Limb (tissue), 2 donors: Measurements from ENCODE around the gene CXCL6.

Experiments
- DNase-seq, 2 donors: peaks; one replicate each; pipeline ENCODE4 v3.0.0-alpha.2; 2016; ENCODE audit errors: extremely low spot score in 2 of 2

CXCL6 gene

DNA sequence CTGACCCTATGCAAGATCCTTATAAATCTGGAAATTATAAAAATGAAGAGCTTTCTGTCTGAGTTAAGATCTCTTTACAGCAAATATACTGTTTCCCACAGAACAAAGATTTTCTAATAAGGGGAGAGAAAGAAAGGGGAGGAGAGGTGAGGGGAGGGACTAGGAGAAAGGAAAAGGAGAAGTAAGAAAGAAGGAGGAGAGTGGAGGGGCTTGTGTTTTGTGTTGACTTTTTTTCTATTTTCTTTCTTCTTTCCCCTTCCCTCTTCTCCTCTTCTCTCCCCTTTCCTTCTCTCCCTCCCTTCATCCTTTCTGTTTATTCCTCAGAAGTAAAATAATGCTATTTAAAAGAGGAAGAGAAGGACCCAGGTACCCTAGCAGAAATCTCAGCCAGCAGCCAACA is 6.2 kb downstream of the CXCL6 start:
- DNase-seq = no peak

DNA sequence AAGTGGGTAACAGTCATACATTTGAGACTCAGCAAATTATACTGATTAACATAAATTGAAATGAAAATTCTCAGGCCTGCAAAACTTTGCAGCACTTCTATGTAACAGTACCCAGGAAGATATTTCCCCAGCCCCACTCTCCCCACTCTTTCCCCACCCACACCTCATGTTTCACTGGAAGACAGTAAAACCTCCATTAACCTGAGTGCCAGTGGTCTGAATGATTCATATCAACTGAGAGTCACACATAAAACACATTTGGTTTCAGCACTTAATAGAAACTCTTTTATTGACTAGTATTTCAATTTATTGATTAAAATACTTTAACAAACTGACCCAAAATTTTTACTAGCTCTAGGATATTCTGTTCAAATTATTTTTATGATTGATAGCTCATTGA is 6.9 kb downstream of the CXCL6 start:
- DNase-seq = no peak

DNA sequence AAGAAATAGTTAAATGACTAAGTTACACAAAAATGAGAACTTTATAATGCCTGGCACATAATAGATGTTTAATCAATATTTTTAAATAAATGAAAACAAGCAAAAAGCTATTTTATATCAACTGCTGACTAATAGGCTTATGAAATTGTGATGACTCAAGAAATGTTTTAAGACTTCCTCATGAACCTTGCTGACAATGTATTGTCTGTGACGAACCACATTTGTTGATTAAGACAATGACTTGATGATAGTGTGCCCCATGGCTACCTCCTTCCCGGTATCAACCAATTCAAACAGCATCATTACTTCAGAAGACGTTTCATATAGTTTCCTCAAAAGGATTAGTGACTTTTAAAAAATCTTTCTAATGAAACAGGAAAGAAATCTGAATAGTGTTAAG is 7.9 kb downstream of the CXCL6 start:
- DNase-seq = no peak

DNA sequence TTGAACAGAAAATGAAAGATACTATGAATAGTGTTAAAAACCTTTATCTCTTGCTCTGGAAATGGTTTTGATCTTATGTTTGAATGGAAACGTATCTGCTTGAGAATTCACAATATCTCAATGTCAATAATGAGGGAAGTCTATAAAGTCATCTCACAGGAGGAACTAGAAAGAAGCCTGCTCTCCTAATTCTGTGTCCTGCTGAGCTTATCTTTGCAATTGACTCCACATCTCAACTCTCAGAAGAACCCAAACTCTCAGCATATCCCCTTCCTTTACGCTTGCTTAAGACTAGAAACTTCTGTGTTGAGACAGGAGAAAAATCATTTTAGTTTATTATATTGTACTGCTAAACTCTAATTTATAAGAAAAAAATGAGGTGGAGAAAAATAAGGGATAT is 8.3 kb downstream of the CXCL6 start:
- no peak for DNase-seq

DNA sequence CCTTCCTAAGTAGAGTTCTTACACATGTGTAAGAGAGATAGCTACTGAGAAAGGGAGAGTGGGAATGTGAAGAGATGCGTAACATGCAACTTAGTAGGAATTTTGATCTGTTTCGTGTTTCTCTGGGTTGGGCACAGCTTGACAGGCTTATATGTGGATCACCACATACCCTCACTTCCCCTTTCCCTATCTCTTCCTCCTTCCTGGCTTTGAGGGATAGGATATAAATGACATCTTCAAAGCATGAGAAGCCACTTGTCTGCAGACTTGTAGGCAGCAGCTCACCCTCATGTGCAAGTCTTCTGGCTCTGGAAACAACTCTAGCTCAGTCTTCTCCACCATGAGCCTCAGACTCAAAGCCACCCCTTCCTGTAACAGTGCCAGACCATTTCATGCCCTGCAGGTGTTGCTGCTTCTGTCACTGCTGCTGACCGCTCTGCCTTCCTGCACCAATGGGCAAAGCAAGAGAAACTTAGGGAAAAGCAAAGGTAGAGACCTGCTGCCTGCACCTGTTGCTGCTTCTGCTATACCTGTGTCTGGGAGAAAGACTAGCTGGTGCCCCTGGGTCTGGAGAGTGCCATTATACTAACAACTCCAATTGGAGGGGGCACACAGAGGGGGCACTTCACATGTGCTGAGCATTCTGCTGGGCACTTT is 11.2 kb downstream of the CXCL6 start:
- no peak for DNase-seq

DNA sequence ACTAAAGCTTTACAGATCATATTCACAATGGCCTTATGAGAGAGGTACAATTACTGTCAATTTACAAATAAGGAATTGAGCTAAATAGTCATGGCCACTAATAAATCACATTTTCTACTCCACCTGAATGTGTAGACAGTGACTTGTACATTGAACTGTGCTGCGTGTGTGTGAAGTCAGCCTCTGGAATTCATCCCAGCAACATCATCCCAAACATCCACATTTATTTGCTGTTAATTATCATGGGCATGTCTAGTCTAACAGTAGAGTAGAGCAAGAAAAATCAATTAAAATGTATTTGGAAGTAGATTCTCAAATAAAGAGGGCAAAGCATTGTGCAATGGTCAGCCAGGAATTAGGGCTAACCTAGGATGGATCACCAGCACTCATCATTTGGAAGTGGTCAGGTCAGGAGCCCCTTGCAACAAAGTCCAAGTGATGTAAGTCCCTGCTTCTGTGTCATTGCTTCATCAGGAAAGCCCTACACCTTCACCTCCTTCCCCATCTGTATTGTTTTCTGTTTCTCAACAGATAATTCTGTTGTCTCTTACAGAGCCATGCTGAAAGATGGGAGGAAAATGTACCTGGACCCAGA is 11.8 kb downstream of the CXCL6 start:
- no peak for DNase-seq

DNA sequence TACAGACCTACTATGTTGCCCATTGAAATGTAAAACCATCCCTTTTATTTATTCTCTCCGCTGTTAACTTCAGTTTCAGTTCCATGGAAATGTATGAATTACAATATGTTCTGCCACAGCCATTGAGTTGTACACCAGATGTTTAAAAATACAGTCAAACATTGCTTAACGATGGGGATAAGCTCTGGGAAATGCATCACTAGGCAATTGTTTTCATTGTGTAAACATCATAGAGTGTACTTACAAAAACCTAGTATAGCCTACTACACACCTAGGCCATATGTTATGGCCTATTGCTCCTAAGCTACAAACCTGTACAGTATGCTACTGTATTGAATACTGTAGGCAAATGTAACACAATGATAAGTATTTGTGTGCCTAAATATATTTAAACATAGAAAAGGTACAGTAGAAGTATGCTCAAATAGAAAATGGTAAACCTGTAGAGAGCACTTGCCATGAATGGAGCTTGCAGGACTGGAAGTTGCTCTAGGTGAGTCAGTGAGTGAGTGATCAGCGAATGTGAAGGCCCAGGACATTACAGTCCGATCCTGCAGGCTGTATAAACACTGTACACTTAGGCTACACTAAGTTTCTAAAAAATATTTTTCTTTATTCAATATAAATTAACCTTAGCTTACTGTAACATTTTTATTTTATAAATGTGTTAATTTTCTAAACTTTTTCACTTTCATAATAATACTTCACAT is 13.9 kb downstream of the CXCL6 start:
- DNase-seq = no peak

DNA sequence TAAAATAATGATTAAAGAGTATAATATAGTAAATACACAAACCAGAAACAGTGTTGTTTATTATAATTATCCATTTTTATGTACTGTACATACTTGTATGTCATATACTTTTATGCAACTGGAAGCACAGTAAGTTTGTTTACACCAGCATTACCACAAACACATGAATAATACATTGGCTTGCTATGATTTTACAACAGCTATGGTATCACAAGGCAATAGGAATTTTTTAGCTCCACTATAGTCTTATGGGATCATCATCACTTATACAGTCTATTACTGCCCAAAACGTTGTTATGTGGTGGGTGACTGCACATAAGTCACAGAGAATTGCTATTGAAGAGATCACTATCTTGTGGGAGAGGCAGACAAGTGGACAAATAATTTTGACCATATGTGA is 14.8 kb downstream of the CXCL6 start:
- no peak for DNase-seq

DNA sequence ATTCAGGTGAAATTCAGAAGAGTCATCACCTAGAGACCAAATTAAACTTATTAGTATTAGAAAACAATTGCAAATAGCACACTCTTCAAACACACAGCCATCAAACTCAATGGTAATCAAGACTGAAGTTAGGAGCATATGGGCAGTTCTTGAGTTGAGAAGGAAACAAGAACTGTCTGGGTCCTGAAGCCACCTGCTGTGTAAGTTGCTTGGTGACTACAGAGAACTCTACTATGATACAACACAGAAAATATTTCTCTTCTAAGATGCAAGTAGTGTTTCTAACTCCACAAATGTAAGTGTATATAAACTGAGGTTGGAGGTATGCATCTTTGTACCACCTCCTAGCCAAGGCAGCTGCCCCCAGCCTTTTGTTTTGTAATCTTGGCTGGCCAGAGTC is 16.3 kb downstream of the CXCL6 start:
- DNase-seq = no peak

DNA sequence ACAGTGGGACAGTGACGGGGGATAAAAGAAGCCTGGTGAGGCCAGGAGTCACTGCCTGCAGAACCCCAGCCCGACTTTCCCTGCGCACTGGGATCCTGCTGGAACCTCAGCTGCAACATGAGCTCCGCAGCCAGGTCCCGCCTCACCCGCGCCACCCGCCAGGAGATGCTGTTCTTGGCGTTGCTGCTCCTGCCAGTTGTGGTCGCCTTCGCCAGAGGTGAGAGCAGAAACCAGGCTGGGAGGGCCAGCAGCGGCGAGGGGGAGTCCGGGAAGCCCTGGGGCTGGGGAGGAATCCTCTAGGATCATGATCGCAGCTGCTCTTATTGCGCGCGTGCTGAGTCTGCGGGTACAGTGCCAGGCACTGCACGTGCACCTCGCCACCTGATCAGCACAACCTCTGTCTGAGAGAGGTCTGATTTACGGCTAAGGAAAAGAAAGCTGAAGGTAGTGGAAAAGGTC is 16.8 kb downstream of the CXCL6 start, which contains the start of gene PF4V1:
Gene PF4V1 (plus strand): TSS at position 51 of the 459 bp plus-strand sequence. CDS start 67 bp downstream, at position 118.
- DNase-seq = peak in 1 of 2 donors; percentile 53

DNA sequence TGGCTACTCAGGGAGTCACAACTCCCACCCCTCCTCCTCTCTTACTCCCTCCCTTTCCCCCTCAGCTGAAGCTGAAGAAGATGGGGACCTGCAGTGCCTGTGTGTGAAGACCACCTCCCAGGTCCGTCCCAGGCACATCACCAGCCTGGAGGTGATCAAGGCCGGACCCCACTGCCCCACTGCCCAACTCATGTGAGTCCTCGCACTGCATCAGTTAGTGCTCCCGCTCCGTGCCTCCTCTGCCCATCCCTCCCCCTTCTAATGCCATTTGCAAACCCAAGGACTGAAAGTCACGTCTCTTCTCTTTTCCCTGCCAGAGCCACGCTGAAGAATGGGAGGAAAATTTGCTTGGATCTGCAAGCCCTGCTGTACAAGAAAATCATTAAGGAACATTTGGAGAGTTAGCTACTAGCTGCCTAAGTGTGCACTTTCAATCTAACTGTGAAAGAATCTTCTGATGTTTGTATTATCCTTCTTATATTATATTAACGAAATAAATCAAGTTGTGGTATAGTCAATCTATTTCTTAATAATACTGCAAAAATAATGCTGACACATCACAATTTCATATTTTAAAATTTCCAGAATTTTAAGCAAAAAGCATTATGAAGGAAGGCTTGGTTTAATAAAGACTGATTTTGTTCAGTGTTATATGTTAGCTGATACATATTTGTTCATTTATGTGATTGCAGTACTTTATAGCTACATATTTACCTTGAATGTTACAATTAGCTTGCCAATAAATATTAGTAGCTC is 17.4 kb downstream of the CXCL6 start:
- DNase-seq = no peak

DNA sequence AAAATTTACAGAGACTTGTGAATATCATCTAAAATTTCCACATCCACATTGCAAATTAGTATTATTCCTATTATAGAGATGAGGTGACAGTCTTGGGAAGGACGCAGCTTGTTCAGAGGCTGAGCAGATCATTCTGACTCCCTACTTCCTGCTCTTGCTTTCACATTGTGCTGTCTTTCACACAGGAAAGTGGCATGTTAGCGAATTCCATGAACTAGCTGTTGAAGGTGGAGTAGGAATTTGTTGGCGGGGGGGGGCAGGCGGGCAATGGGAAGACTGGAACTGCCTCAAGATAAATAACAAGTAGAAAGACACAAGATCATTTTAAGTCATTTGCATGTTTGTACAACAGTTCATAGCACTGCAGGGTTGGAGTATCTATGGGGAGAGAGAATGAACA is 18.9 kb downstream of the CXCL6 start:
- no peak for DNase-seq

DNA sequence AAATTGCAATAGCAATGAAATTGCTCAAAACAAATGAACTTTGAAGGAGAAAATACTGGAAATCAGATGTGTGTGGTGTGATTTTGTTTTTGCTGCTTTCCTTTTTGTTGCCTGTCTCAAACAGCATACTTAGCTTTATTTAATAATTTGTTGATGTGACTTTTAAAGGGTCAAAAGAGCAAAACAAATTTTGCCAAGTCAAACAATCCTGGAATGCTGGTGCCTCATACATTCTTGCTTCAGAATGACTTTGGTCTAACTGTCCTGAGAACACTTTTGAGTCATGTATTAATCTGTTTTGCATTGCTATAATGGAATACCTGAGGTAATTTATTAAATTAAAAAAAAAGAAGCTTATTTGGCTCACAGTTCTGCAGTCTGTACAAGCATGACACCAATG is 20.0 kb downstream of the CXCL6 start:
- no peak for DNase-seq

DNA sequence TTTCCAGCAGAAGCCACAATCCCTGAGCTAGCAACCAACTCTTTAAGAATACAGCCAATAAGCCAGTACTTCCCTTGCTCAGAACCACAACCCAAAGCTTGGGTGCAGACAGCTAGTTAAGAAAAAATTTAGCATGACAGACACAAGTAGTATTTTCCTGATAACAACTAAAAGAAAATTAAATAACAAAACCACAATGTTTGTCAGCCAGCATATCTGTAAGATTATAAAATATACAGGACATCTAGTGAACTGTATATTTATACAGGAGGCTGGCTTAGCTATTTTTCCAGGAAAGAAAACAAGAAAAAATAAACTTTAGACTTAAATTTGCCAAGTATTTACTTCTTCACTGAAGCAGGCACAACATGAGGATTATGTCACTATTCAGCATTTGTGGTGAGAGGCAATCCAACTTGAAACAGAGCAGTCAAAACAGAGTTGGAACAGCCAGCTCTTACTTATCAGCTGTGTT is 23.2 kb downstream of the CXCL6 start:
- DNase-seq = no peak

DNA sequence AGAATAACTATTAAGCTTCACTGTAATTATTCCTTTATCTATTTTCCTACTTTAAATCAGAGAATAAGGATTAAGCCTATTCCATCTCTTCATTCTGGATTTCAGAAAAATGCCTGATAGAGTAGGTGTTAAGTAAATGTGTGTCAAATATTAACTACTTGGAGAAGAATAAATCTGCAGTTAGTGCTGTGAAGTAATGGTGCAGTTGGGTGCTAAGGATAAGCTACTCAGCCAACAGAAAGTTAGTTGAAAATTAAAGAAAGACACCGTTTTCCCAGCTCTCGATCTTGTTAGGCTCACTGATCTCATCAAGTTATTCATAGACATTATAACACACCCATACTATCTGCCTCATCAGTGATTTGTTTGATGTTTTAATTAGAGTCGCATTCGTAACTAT is 23.7 kb downstream of the CXCL6 start:
- no peak for DNase-seq

DNA sequence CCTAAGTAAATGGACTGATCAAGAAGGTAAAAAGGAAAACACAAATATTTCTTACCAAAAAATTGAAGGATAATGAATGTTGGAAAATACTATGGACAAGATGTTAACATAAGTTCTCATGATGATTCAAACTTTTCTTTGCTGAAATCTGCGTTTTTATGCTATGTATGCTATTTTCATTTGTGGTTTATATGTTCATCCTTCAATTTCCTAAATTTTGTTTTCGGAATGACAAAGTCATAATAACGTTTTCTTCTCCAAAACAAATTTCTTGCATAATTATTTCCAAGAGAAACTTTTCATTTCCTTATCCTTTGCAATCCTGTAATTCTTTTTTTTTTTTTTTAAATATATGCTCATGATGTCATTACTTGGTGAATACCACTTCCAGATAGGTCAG is 24.4 kb downstream of the CXCL6 start:
- no peak for DNase-seq

DNA sequence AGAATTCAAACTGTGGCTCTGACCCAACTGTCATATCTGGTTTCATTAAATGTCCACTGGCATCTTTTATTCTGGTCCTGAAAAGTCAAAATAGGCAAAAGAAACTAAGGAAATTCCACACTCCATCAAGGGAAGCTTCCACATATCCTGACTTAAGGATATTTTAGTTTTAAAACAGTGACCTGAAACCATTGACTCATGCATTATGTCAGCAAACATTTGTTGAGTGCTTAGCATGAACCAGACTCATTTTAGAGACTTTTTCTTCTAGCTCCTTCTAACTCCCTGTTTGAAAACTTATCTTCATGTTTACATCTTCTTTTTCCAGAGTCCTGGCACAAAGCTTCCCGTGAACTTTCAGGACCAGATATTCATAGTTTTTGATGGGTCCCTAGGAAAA is 25.8 kb downstream of the CXCL6 start:
- no peak for DNase-seq

DNA sequence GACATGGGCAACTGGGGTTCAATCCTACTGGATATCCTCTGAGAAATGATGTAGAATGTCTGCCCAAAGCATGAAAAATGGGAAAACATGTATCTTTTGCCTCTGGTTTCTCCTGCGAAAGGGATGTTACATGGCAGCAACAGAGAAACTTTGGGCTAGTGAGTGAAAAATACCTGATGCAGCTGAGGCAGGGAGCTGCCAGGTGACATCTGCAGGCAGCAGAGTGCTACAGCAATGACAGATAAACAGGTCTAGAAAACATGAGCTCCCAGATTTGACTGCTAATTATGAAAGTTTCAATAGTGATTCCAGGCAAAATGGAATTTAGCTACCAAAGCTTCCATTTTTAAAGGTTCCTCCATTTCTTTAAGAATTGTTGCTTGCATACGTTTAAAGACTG is 27.9 kb downstream of the CXCL6 start:
- no peak for DNase-seq

DNA sequence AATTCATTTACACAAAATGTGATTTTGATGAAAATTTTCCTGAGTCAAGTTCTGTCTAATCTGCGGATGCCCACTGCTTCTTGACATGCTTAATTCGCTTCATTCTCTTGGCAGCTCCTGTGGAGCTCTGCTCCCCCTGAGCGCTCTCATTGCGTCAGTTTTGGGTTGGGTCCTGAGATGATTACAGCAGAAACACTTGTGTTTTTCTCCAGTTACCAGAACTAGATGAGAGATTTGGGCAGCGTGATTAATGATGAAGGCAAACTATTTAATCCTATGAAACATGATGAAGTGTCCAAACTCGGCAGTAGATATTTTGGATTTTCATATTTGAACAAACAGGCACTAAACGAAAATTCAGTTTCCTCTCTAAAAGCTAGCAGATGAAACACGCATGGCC is 28.5 kb downstream of the CXCL6 start:
- no peak for DNase-seq

DNA sequence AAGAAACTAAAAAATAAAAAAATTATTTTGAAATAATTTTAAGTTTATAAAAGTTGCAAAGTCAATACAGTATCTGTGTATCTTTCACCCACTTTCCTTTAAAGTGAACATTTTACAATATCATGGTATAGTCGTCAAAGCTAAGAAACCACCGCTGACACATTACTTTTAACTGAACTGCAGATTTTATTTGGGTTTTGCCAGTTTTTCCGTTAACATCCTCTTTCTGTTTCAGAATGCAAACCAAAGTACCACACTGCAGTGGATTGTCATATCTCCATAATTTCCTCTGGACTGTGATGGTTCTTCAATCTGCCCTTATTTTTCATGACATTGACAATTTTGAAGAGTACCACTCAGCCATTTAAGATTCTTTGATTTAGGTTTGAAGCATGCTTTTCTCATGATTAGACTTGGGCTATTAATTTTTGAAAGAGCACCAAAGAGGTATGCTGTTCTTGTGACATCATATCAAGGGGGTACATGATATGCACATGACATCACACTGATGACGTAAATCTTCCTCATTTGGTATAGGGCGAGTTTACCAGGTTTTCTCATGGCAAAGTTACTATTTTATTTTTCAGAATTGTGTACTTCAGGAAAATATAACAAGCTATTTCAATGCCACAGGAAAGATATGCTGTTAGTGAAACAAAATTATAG is 29.1 kb downstream of the CXCL6 start:
- DNase-seq = no peak

DNA sequence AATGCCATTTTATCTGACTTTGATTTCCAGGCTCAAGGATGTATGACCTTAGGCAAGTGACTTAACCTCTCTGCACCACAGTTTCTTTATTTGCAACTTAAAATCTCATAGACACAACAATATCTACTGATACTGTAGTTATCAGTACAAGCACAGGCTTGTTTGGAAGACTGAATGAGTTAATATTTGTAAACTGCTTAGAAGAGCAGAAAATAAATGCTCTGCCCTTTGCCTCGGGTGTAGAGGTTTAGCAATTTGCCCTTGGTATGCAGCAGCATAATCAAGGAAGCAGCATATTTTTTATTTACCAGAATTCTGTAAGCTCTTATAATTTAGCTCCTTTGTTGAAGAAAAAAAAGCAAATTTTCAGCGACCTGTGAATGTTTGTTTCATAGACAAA is 29.8 kb downstream of the CXCL6 start:
- DNase-seq = no peak
